Neural progenitor cell (in vitro differentiated cells): Measurements from ENCODE around the gene STARD3. TPM values are rescaled to one million over a fixed set of nuclear protein-coding genes. Genes with fewer than 3 reads are reported as not detected.

ENCODE experiments used
- DNase-seq: peaks from one replicate; pipeline ENCODE4 v3.0.0-alpha.2; 2016; ENCODE audit warnings: low spot score
- H2AFZ ChIP-seq: fragments of 200-600 bp; sonication (generic); replicated peaks from 2 replicates; pipeline ENCODE4 v1.6.1; 2016; ENCODE audit warnings: antibody characterized with exemption
- H3F3A ChIP-seq: fragments of 200-600 bp; sonication (generic); 2 replicates; pipeline ENCODE4 v1.6.1; 2016; ENCODE audit warnings: antibody characterized with exemption, low read depth
- H3K27ac ChIP-seq: fragments of 200-600 bp; sonication (generic); 2 replicates; pipeline ENCODE4 v1.5.1; 2016; ENCODE audit warnings: mild to moderate bottlenecking
- H3K27me3 ChIP-seq: fragments of 200-600 bp; sonication (generic); 2 replicates; pipeline ENCODE4 v1.6.1; 2016; ENCODE audit warnings: mild to moderate bottlenecking, moderate library complexity
- H3K36me3 ChIP-seq: fragments of 200-600 bp; sonication (generic); 2 replicates; pipeline ENCODE4 v1.5.1; 2016
- H3K4me1 ChIP-seq: fragments of 200-600 bp; sonication (generic); 2 replicates; pipeline ENCODE4 v1.6.1; 2016; ENCODE audit warnings: mixed run types
- H3K4me2 ChIP-seq: fragments of 200-600 bp; sonication (generic); 2 replicates; pipeline ENCODE4 v1.6.1; 2016
- H3K4me3 ChIP-seq: fragments of 200-600 bp; sonication (generic); 2 replicates; pipeline ENCODE4 v1.5.1; 2016
- H3K79me2 ChIP-seq: fragments of 200-600 bp; sonication (generic); 2 replicates; pipeline ENCODE4 v1.6.1; 2016; ENCODE audit warnings: low read depth
- H3K9ac ChIP-seq: fragments of 200-600 bp; sonication (generic); 2 replicates; pipeline ENCODE4 v1.6.1; 2016
- H3K9me3 ChIP-seq: fragments of 200-600 bp; sonication (generic); 2 replicates; pipeline ENCODE4 v1.5.1; 2016; ENCODE audit warnings: low read depth
- H4K20me1 ChIP-seq: fragments of 200-600 bp; sonication (generic); 2 replicates; pipeline ENCODE4 v1.6.1; 2016; ENCODE audit warnings: low read depth
- H3K27ac Mint-ChIP-seq: 3 replicates; pipeline ENCODE4 v1.8.0; 2021; ENCODE audit warnings: mixed read lengths
- H3K27me3 Mint-ChIP-seq: 2 replicates; pipeline ENCODE4 v1.8.0; 2022; ENCODE audit warnings: low read depth, mild to moderate bottlenecking, inconsistent platforms, moderate library complexity, mixed read lengths; ENCODE audit not compliant: insufficient read depth
- H3K36me3 Mint-ChIP-seq: 3 replicates; pipeline ENCODE4 v1.8.0; 2021; ENCODE audit warnings: mixed read lengths
- H3K4me1 Mint-ChIP-seq: 3 replicates; pipeline ENCODE4 v1.8.0; 2021; ENCODE audit warnings: mixed read lengths
- H3K4me3 Mint-ChIP-seq: 3 replicates; pipeline ENCODE4 v1.8.0; 2021; ENCODE audit warnings: mild to moderate bottlenecking, moderate library complexity, mixed read lengths
- H3K9me3 Mint-ChIP-seq: 3 replicates; pipeline ENCODE4 v1.8.0; 2020; ENCODE audit warnings: mixed read lengths
- EZH2 ChIP-seq: fragments of 200-600 bp; sonication (generic); IDR thresholded peaks from 2 replicates; pipeline ENCODE4 v1.6.1; 2017; ENCODE audit warnings: antibody characterized with exemption, mild to moderate bottlenecking, moderate library complexity
- EZH2phosphoT487 ChIP-seq: fragments of 200-600 bp; sonication (generic); IDR thresholded peaks from 2 replicates; pipeline ENCODE4 v1.6.1; 2017; ENCODE audit warnings: antibody characterized with exemption
- total RNA-seq: library from RNA; depleted of rRNA; stranded (reverse); fragments of >200 nt; gene quantifications from 2 replicates; pipeline ENCODE4 v1.2.3, GENCODE V29; 2015; ENCODE audit warnings: low replicate concordance
- TF ChIP-seq, protein P1 (sequence below): fragments of 200-600 bp; sonication (generic); IDR thresholded peaks from 2 replicates; pipeline ENCODE4 v1.5.1; 2017; ENCODE audit warnings: antibody characterized with exemption, mild to moderate bottlenecking

STARD3 gene
- total RNA-seq, 1 donor from 2014 or later = 21.5 TPM

GRCh38 chr17:39597372-39598046, 39.4 kb upstream of the STARD3 start:
- no peak for DNase-seq
- H3K9me3 ChIP-seq = no peaks in the 10 kb centered on the region
- no peaks in the 10 kb centered on the region for H3K36me3 Mint-ChIP-seq

GRCh38 chr17:39598047-39598481, 38.9 kb upstream of the STARD3 start:
- H3K4me2 ChIP-seq = no peak overlapping the region
- Mint-ChIP-seq H3K4me1 (no peaks in the 10 kb centered on the region), H3K27ac (no peak overlapping the region), H3K36me3 (no peaks in the 10 kb centered on the region), H3K4me3 (no peak overlapping the region), H3K27me3 (peaks cover 91% of the 10 kb centered on the region), H3K9me3 (peaks cover 6% of the 10 kb centered on the region)
- H3K9ac ChIP-seq = no peak overlapping the region
- H3K4me3 ChIP-seq = no peak overlapping the region
- no peak for DNase-seq
- H3K27ac ChIP-seq = no peak overlapping the region
- H3F3A ChIP-seq = peaks cover 19% of the 10 kb centered on the region
- peaks cover 91% of the 10 kb centered on the region for H4K20me1 ChIP-seq
- no peaks in the 10 kb centered on the region for H3K9me3 ChIP-seq
- no peak for TF ChIP-seq EZH2
- TF ChIP-seq, protein P1, sequence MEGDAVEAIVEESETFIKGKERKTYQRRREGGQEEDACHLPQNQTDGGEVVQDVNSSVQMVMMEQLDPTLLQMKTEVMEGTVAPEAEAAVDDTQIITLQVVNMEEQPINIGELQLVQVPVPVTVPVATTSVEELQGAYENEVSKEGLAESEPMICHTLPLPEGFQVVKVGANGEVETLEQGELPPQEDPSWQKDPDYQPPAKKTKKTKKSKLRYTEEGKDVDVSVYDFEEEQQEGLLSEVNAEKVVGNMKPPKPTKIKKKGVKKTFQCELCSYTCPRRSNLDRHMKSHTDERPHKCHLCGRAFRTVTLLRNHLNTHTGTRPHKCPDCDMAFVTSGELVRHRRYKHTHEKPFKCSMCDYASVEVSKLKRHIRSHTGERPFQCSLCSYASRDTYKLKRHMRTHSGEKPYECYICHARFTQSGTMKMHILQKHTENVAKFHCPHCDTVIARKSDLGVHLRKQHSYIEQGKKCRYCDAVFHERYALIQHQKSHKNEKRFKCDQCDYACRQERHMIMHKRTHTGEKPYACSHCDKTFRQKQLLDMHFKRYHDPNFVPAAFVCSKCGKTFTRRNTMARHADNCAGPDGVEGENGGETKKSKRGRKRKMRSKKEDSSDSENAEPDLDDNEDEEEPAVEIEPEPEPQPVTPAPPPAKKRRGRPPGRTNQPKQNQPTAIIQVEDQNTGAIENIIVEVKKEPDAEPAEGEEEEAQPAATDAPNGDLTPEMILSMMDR = no peak
- no peak for TF ChIP-seq EZH2phosphoT487
- H3K79me2 ChIP-seq = no peaks in the 10 kb centered on the region
- no peaks in the 10 kb centered on the region for H3K36me3 ChIP-seq
- H2AFZ ChIP-seq = no peak overlapping the region
- H3K27me3 ChIP-seq = peaks cover 100% of the 10 kb centered on the region
- H3K4me1 ChIP-seq = no peaks in the 10 kb centered on the region

More at GRCh38 chr17:39597372-39598046, 39.4 kb upstream of the STARD3 start:
- no peak overlapping the region for H3K4me3 ChIP-seq
- H3K36me3 ChIP-seq = no peaks in the 10 kb centered on the region
- H3K4me1 Mint-ChIP-seq = no peaks in the 10 kb centered on the region
- no peaks in the 10 kb centered on the region for H3K79me2 ChIP-seq
- H3K4me1 ChIP-seq = no peaks in the 10 kb centered on the region
- no peak overlapping the region for H3K27ac ChIP-seq
- peaks cover 91% of the 10 kb centered on the region for H4K20me1 ChIP-seq
- H2AFZ ChIP-seq = no peak overlapping the region
- peaks cover 86% of the 10 kb centered on the region for H3K27me3 Mint-ChIP-seq
- H3K9me3 Mint-ChIP-seq = peaks cover 6% of the 10 kb centered on the region
- no peak overlapping the region for H3K27ac Mint-ChIP-seq
- peaks cover 100% of the 10 kb centered on the region for H3K27me3 ChIP-seq
- H3K4me3 Mint-ChIP-seq = no peak overlapping the region
- no peak overlapping the region for H3K4me2 ChIP-seq
- peaks cover 13% of the 10 kb centered on the region for H3F3A ChIP-seq
- H3K9ac ChIP-seq = no peak overlapping the region
- TF ChIP-seq EZH2phosphoT487 (no peak), EZH2 (no peak)
- TF ChIP-seq, protein P1 = no peak

DNA sequence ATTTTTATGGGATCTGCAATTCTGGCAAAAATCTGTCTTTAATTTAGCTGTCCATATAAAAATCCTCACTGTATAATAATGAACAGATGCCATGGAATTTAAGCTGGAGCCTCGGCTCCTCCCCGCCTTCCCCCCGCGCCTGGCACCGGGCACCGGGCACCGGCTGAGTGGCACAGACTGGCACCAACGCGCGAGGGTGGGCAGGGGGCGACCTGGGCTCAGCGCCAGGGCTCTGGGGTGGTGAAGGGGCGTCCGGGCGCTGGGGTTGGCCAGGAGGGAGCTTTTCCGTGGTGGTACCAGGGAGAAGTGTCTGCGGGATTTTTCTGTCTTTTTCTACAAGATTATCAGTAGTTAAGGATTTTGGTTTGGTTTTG, 38.3 kb upstream of the STARD3 start:
- no peaks in the 10 kb centered on the region for H3K9me3 ChIP-seq
- H3K27me3 ChIP-seq = peaks cover 100% of the 10 kb centered on the region
- H3K36me3 Mint-ChIP-seq = no peaks in the 10 kb centered on the region
- H3K36me3 ChIP-seq = no peaks in the 10 kb centered on the region
- H3K4me1 Mint-ChIP-seq = peaks cover 3% of the 10 kb centered on the region
- peaks cover 24% of the 10 kb centered on the region for H3F3A ChIP-seq
- H3K9ac ChIP-seq = no peak overlapping the region
- TF ChIP-seq, protein P1 = no peak
- TF ChIP-seq EZH2phosphoT487 (no peak), EZH2 (no peak)
- H3K27ac Mint-ChIP-seq = no peak overlapping the region
- no peak overlapping the region for H3K4me2 ChIP-seq
- DNase-seq = no peak
- no peaks in the 10 kb centered on the region for H3K79me2 ChIP-seq
- peaks cover 8% of the 10 kb centered on the region for H3K9me3 Mint-ChIP-seq
- H3K27me3 Mint-ChIP-seq = peaks cover 92% of the 10 kb centered on the region
- no peak overlapping the region for H3K4me3 ChIP-seq
- H4K20me1 ChIP-seq = peaks cover 92% of the 10 kb centered on the region
- no peak overlapping the region for H3K27ac ChIP-seq
- H3K4me1 ChIP-seq = no peaks in the 10 kb centered on the region
- no peak overlapping the region for H2AFZ ChIP-seq
- no peak overlapping the region for H3K4me3 Mint-ChIP-seq
